ENCODE results near the gene RTN4RL1.

DNA sequence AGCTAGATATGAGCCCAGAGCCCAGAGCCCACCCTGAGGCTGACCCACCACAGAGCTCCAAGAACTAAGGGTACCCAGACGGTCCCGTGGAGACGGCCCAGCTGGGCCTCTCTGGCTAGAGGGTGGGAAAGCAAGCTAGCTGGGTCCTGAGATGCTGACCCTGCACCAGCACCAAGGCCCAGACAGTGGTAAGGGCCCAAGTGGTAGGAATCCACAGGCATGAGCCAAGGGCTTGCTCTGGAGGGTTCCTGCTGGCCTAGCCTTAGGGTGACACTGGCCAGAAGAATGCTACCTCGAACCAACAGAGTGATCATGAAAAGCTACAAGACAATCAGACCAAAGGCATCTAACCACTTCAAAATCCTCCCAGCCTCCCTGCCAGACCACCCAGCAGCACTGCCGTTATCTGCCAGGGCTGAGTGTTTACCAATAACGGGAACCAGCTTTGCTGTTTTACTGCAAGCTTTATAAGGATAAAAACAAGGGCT is 42.9 kb upstream of the RTN4RL1 start:
- TF ChIP-seq, protein P1, sequence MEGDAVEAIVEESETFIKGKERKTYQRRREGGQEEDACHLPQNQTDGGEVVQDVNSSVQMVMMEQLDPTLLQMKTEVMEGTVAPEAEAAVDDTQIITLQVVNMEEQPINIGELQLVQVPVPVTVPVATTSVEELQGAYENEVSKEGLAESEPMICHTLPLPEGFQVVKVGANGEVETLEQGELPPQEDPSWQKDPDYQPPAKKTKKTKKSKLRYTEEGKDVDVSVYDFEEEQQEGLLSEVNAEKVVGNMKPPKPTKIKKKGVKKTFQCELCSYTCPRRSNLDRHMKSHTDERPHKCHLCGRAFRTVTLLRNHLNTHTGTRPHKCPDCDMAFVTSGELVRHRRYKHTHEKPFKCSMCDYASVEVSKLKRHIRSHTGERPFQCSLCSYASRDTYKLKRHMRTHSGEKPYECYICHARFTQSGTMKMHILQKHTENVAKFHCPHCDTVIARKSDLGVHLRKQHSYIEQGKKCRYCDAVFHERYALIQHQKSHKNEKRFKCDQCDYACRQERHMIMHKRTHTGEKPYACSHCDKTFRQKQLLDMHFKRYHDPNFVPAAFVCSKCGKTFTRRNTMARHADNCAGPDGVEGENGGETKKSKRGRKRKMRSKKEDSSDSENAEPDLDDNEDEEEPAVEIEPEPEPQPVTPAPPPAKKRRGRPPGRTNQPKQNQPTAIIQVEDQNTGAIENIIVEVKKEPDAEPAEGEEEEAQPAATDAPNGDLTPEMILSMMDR (IDR thresholded peaks at IDR 0.05) = no peak
- TF ChIP-seq TCF7L2 (IDR thresholded peaks at IDR 0.05; ENCODE audit: low read depth, low read length) (no peak), REST (IDR thresholded peaks at IDR 0.05; ENCODE audit: insufficient read depth in 1 of 2, low read depth in 2 of 2, low read length in 1 of 2) (no peak)

Data from Panc1 (cell line).